HG02938 (cell line): Measurements from ENCODE around the gene MBD5.

ENCODE experiments used
- ATAC-seq: cut with Tn5 transposase; IDR thresholded peaks from one replicate; pipeline ENCODE4 v1.9.1; 2021; ENCODE audit warnings: mild to moderate bottlenecking, moderate library complexity; ENCODE audit not compliant: unreplicated experiment

Gene MBD5

GRCh38 chr2:148022882-148023281 is 2.0 kb downstream of the MBD5 start:
- ATAC-seq: no peak

GRCh38 chr2:148023861-148024260 is 3.0 kb downstream of the MBD5 start:
- ATAC-seq: peak; percentile 29

- no peak for ATAC-seq
These were observed 5.7 kb downstream of the MBD5 start for GRCh38 chr2:148026573-148026972.

- no peak for ATAC-seq
These were observed 6.9 kb downstream of the MBD5 start for GRCh38 chr2:148027822-148028221.

- ATAC-seq: no peak
These were observed 7.9 kb downstream of the MBD5 start for GRCh38 chr2:148028781-148029180.

- ATAC-seq: no peak
These were observed 10.3 kb downstream of the MBD5 start for GRCh38 chr2:148031152-148031551.

GRCh38 chr2:148032215-148032614 is 11.3 kb downstream of the MBD5 start:
- ATAC-seq: no peak

GRCh38 chr2:148039783-148040182 is 18.9 kb downstream of the MBD5 start:
- no peak for ATAC-seq

- peak; percentile 94 for ATAC-seq
These were observed 21.3 kb downstream of the MBD5 start for GRCh38 chr2:148042219-148042618.

- no peak for ATAC-seq
These were observed 23.4 kb downstream of the MBD5 start for GRCh38 chr2:148044322-148044721.

GRCh38 chr2:148046802-148047201 is 25.9 kb downstream of the MBD5 start:
- ATAC-seq: no peak

- peak; percentile 72 for ATAC-seq
These were observed 27.8 kb downstream of the MBD5 start for GRCh38 chr2:148048475-148049221.

- no peak for ATAC-seq
These were observed 28.4 kb downstream of the MBD5 start for GRCh38 chr2:148049284-148049683.

GRCh38 chr2:148052687-148053086 is 31.8 kb downstream of the MBD5 start:
- ATAC-seq: no peak

- no peak for ATAC-seq
These were observed 37.8 kb downstream of the MBD5 start for GRCh38 chr2:148058641-148059040.

- no peak for ATAC-seq
These were observed 42.7 kb downstream of the MBD5 start for GRCh38 chr2:148063633-148064032.

GRCh38 chr2:148065936-148066335 is 45.0 kb downstream of the MBD5 start:
- ATAC-seq: no peak

- no peak for ATAC-seq
These were observed 46.9 kb downstream of the MBD5 start for GRCh38 chr2:148067801-148068200.

- no peak for ATAC-seq
These were observed 50.5 kb downstream of the MBD5 start for GRCh38 chr2:148071351-148071750.

- ATAC-seq: no peak
These were observed 75.1 kb downstream of the MBD5 start for GRCh38 chr2:148096012-148096411.

- ATAC-seq: no peak
These were observed 81.8 kb downstream of the MBD5 start for GRCh38 chr2:148102641-148103040.

- no peak for ATAC-seq
These were observed 83.1 kb downstream of the MBD5 start for GRCh38 chr2:148103946-148104345.

GRCh38 chr2:148106331-148106730 is 85.4 kb downstream of the MBD5 start:
- ATAC-seq: no peak
